Activated CD4-positive, alpha-beta T cell treated with anti-CD3 and anti-CD28 coated beads, Interleukin-2, amount 10 ng/mL, durations not matched to agents 7 days and 5 days (primary cell): ENCODE measurements around the gene ZNF23. TPM values are rescaled to one million over a fixed set of nuclear protein-coding genes. Genes with fewer than 3 reads are reported as not detected.
A peak's percentile ranks its signal among the peaks of the same experiment; 100 is the strongest.

Source experiments
- CTCF ChIA-PET: fragments of 350-600 bp; sonication (Branson Sonifier 250); formaldehyde crosslinking; loops from one replicate; lab custom pipeline; 2021; ENCODE audit warnings: antibody characterized with exemption; lab: Charles Lee
- POLR2A ChIA-PET: fragments of 350-600 bp; sonication (Branson Sonifier 250); formaldehyde crosslinking; loops from one replicate; lab custom pipeline; 2021; ENCODE audit warnings: antibody characterized with exemption; lab: Charles Lee
- DNase-seq: peaks from one replicate; pipeline ENCODE4 v3.0.0-alpha.2; 2020
- H3K27ac Mint-ChIP-seq: one replicate; pipeline ENCODE4 v1.8.0; 2021; ENCODE audit warnings: mild to moderate bottlenecking, moderate library complexity, mixed read lengths
- H3K27me3 Mint-ChIP-seq: one replicate; pipeline ENCODE4 v1.8.0; 2021; ENCODE audit warnings: mixed read lengths
- H3K36me3 Mint-ChIP-seq: one replicate; pipeline ENCODE4 v1.8.0; 2021; ENCODE audit warnings: low read depth, mixed read lengths
- H3K4me1 Mint-ChIP-seq: one replicate; pipeline ENCODE4 v1.8.0; 2021; ENCODE audit warnings: mixed read lengths
- H3K4me3 Mint-ChIP-seq: one replicate; pipeline ENCODE4 v1.8.0; 2021; ENCODE audit warnings: mild to moderate bottlenecking, moderate library complexity, mixed read lengths
- H3K9me3 Mint-ChIP-seq: one replicate; pipeline ENCODE4 v1.8.0; 2021; ENCODE audit warnings: mixed read lengths
- total RNA-seq, 2 experiments: library from RNA; stranded (reverse); gene quantifications; one replicate each; pipeline ENCODE4 v1.2.3, GENCODE V29; 2021

The ZNF23 gene
- total RNA-seq, 2 experiments from 2014 or later, result 7.0 to 7.1 TPM

DNA sequence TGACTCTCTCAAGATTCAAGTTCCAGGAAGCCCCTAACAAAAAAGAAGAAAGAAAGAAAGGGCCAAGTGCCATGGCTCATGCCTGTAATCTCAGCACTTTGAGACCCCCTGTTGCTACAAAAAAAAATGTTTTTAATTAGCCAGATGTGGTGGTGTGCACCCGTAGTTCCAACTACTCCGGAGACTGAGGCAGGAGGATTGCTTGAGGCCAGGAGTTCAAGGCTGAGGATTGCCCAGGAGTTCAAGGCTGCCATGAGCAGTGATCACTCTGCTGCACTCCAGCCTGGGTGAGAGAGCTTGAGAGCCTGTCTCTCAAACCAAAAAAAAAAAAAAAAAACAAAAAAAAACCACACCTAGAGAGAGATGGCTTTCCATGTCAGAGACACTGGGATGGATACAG lies 39.0 kb downstream of the ZNF23 start:
- CTCF ChIA-PET, result interaction anchor here (1.1 to 1.5 kb wide), 2 partner anchors 10 kb away, joined by 4 to 5 read pairs; no protein-coding TSS in a partner anchor
- H3K9me3 Mint-ChIP-seq, result no peaks in the 10 kb centered on the region
- no peak for DNase-seq
- no peak overlapping the region for H3K4me3 Mint-ChIP-seq
- peaks cover 40% of the 10 kb centered on the region for H3K27me3 Mint-ChIP-seq
- no peaks in the 10 kb centered on the region for H3K36me3 Mint-ChIP-seq
- H3K4me1 Mint-ChIP-seq, result no peaks in the 10 kb centered on the region
- POLR2A ChIA-PET, result no interaction called here
- H3K27ac Mint-ChIP-seq, result no peak overlapping the region

DNA sequence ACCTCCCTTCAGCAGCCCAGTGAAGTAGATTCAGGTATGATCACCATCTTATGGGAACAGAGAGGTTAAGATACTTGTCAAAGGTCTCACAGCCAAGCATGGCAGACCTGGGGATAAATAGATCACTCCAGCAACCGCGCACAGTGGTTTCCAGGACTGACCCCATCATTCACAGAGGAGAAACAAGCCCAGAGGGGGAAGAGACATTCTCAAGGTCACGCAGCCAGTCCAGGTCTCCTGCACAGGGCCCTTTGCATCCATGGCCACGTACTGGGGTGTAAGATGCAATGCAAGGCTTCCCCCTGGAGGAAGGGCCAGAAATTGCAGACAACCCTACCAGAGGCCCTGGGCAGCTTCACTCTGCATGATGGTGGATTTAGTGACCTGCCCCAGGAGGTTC lies 40.1 kb downstream of the ZNF23 start:
- Mint-ChIP-seq H3K36me3 (no peaks in the 10 kb centered on the region), H3K27me3 (peaks cover 34% of the 10 kb centered on the region), H3K27ac (no peak overlapping the region), H3K4me3 (no peak overlapping the region), H3K4me1 (no peaks in the 10 kb centered on the region), H3K9me3 (no peaks in the 10 kb centered on the region)
- DNase-seq, result peak; percentile 40
- ChIA-PET POLR2A (no interaction called here), CTCF (interaction anchor here (0.7 to 1.1 kb wide), 3 partner anchors 9 to 68 kb away, joined by 3 to 5 read pairs (median 3); no protein-coding TSS in a partner anchor)

DNA sequence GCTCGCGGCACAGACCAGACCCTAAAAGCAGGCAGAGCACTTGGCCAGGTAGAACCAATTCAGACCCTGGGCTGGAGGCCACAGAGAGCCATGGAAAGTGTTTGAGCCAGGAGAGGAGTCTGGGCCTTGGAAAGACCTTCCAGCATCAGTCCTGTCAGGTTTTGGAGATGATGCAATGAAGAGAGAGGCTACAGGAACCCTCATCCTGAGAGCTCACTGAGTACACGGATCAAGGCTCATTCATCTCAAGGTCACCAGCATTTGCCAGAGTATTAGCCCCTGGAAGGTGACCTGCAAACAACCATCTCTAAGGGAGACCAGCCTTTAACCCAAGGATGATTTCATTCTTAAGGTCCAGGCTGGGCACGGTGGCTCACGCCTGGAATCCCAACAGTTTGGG lies 48.0 kb downstream of the ZNF23 start:
- Mint-ChIP-seq H3K27ac (no peak overlapping the region), H3K36me3 (no peaks in the 10 kb centered on the region), H3K4me3 (no peak overlapping the region), H3K27me3 (peaks cover 18% of the 10 kb centered on the region), H3K4me1 (no peaks in the 10 kb centered on the region), H3K9me3 (no peaks in the 10 kb centered on the region)
- ChIA-PET POLR2A (no interaction called here), CTCF (interaction anchor here (1.5 to 3.6 kb wide), 3 partner anchors 74 to 125 kb away, joined by 3 to 21 read pairs (median 6); no protein-coding TSS in a partner anchor)
- no peak for DNase-seq

DNA sequence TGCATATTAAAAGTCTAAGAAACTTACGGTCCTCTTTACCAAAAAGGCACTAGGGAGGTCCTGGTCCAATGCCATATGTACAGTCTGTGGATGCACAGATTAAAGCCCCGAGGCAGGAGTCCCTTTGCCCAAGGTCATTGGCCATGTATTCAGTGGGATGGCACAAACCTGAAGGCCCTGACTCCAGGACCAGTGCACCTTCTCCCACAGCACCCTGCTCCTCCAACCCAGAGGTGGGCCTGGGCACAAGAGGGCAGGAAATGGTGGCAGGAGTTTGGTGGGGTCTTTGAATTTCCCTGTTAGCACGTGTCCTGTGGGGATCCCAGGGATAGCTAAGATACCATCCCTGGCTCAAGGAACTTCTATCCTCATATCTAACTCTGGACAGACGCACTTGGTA lies 48.7 kb downstream of the ZNF23 start:
- no peaks in the 10 kb centered on the region for H3K9me3 Mint-ChIP-seq
- ChIA-PET POLR2A (no interaction called here), CTCF (interaction anchor here (0.7 to 3.6 kb wide), 10 partner anchors 9 to 197 kb away, joined by 3 to 21 read pairs (median 4); partner anchors contain the start of gene CHST4)
- H3K4me1 Mint-ChIP-seq, result no peaks in the 10 kb centered on the region
- H3K36me3 Mint-ChIP-seq, result no peaks in the 10 kb centered on the region
- H3K4me3 Mint-ChIP-seq, result no peak overlapping the region
- H3K27ac Mint-ChIP-seq, result no peak overlapping the region
- peaks cover 16% of the 10 kb centered on the region for H3K27me3 Mint-ChIP-seq
- DNase-seq, result no peak

DNA sequence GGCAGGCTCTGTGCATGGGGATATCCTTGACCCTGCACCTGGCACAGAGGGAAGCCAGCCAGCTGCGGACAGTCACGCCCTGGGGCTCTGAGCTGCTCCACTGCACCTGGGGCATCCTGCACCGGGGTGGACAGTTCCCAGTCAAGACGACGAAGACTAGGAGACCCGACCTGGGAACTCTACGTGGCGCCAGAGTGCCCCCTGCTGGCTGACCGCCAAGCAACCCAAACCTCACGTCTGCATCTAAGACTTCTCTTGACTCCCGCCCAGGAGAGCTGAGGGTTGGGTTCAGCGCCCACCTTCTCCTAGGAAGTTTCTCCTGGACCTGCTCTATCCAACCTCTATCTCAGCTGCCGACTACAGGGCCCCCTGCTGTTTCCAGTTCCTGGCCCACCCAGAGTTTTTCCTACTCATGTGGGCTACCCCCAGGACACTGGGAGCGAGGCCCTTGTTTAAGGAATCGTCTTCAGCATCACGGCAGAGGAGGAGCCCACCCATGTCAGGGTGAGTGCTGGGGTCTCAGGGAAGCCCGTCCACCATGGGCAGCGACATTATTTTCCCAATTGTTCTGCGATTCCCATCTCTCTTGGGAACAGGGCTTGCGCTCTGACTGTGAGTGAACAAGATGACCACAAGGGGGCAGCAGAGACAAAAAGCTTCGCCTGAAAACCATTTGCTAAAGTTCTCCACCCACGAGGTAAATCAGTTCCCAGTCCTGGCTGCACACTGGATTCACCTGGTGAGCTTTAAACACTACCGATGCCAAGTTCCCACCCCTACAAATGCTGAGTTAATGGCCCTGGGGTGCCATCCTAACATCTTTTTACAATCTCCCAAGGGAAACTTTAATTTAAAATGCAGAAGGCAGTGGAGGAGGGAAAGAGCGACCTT lies 49.5 kb downstream of the ZNF23 start:
- Mint-ChIP-seq H3K36me3 (no peaks in the 10 kb centered on the region), H3K4me3 (no peak overlapping the region), H3K27ac (no peak overlapping the region), H3K9me3 (no peaks in the 10 kb centered on the region), H3K27me3 (peaks cover 20% of the 10 kb centered on the region), H3K4me1 (peaks cover 4% of the 10 kb centered on the region)
- POLR2A ChIA-PET, result interaction anchor here (0.7 kb wide), 1 partner anchor 24 kb away, joined by 3 read pairs; no protein-coding TSS in a partner anchor
- DNase-seq, result peak; percentile 76
- CTCF ChIA-PET, result interaction anchor here (0.7 to 3.6 kb wide), 10 partner anchors 10 to 198 kb away, joined by 3 to 21 read pairs (median 4); partner anchors contain the start of gene CHST4

DNA sequence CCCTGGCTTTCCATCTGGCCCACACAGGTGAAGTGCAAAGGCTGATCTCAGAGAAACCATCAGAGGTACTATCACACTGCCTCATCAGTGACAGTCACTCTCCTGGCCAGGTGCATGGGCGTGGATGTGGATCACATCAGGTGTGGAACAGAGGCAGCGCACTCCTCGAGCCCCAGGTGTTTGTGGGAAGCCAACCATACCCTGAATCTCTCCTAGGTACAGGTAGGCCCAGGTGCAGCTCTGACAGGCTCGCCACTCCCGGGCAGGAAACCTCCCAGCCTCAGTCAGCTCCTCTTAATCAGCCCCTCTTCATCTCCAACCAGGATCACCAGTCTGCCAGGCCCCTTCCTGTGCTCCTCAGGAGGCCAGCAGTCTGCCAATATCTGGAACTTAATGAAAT lies 51.9 kb downstream of the ZNF23 start:
- CTCF ChIA-PET, result no interaction called here

DNA sequence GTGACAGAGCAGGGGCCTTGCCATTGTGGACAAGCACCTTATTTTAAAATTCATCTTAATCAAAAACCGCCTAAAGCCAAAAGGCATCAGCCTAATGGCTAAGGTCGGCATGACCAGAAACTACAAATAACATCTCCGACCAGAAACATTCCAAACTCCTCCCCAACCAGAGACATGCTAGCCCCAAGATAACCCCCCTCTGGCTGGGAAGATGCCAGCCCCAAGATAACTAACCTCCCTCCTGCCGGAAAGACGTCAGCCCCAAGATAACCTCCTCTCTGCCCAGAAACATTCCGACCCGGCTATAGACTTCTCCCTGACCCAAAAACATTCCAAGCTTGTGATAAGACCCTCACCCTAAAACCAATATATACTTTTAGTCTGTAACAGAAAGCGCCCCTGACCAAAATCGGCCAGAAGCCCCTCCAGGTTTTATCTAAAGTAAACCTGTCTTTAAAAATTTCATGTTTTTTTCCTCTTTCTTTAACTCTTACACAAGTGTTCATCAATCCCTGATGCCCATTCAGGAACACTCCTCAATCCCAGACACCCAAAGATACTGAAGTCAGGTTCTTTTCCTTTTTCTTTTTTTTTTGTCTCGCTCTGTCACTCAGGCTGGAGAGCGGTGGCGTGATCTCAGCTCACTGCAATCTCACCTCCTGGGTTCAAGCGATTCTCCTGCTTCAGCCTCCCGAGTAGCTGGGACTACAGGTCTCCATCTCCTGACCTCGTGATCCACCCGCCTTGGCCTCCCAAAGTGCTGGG lies 52.9 kb downstream of the ZNF23 start:
- Mint-ChIP-seq H3K36me3 (no peaks in the 10 kb centered on the region), H3K27ac (no peak overlapping the region), H3K9me3 (no peaks in the 10 kb centered on the region), H3K4me1 (peaks cover 19% of the 10 kb centered on the region), H3K27me3 (peaks cover 27% of the 10 kb centered on the region), H3K4me3 (no peak overlapping the region)
- no peak for DNase-seq
- POLR2A ChIA-PET, result no interaction called here
- CTCF ChIA-PET, result interaction anchor here (0.9 kb wide), 1 partner anchor 265 kb away, joined by 3 read pairs; no protein-coding TSS in a partner anchor

More for the DNA sequence above, 51.9 kb downstream of the ZNF23 start:
- Mint-ChIP-seq H3K27ac (no peak overlapping the region), H3K4me3 (no peak overlapping the region), H3K4me1 (peaks cover 19% of the 10 kb centered on the region), H3K27me3 (peaks cover 27% of the 10 kb centered on the region), H3K36me3 (no peaks in the 10 kb centered on the region), H3K9me3 (no peaks in the 10 kb centered on the region)
- POLR2A ChIA-PET, result no interaction called here
- no peak for DNase-seq

DNA sequence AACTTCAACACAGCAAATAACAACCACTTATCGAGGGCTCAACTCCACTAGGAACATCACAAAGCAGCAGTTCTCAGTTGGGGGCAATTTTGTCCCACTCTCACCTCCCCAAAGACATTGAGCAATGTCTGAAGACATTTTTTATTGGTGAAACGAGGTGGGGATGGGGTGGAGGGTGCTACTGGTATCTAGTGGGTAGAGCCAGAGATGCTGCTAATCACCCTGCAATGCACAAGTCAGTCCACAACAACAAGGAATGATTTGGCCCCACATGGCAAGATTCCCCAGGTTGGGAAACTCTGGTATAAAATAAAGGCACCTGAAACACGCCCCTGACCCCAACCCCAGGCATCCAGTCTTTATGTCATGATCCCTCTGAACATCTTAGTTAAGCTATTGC lies 53.5 kb downstream of the ZNF23 start:
- POLR2A ChIA-PET, result no interaction called here
- CTCF ChIA-PET, result interaction anchor here (0.9 kb wide), 1 partner anchor 265 kb away, joined by 3 read pairs; no protein-coding TSS in a partner anchor
- no peaks in the 10 kb centered on the region for H3K9me3 Mint-ChIP-seq
- peaks cover 19% of the 10 kb centered on the region for H3K4me1 Mint-ChIP-seq
- no peak overlapping the region for H3K27ac Mint-ChIP-seq
- H3K36me3 Mint-ChIP-seq, result no peaks in the 10 kb centered on the region
- no peak overlapping the region for H3K4me3 Mint-ChIP-seq
- no peak for DNase-seq
- peaks cover 27% of the 10 kb centered on the region for H3K27me3 Mint-ChIP-seq

DNA sequence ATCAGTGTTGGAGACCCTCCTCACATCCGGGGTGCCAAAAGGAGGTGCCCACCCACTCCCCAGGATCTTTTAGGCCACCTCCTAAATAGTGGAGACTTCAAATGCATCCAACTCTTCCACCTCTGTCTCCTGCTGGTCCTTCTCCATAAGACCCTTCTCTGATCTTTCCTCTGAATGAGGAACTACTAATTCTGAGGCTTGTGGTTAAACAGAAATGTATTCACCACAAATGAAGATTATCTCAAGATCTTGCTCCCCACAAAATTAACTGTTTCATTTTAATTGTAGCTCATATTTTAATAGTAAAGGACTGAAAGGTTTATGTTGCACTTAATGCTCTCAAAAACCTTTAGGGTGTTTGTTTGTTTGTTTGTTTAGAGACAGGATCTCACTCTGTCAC lies 54.3 kb downstream of the ZNF23 start:
- Mint-ChIP-seq H3K27ac (no peak overlapping the region), H3K36me3 (no peaks in the 10 kb centered on the region), H3K4me3 (no peak overlapping the region), H3K27me3 (peaks cover 27% of the 10 kb centered on the region), H3K4me1 (peaks cover 19% of the 10 kb centered on the region), H3K9me3 (no peaks in the 10 kb centered on the region)
- CTCF ChIA-PET, result no interaction called here
- POLR2A ChIA-PET, result no interaction called here
- DNase-seq, result no peak

DNA sequence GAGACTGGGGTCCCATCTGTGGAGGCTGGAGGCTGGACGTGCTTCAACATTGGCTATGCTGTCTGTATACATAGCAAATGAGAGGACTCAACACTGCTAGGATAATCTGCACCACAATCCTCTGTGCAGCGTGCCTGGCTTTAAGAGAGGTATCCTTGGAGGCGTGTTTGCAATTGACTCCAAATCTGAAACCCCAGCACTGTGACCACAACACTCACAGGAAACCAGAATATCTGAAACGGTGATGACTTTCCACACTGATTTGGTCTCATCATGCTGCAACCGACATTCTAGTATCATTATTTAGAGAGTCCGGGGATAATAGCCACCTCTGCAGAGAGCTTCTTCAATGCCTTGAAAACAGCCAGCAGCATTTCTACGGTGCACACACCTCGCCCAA lies 55.3 kb downstream of the ZNF23 start:
- Mint-ChIP-seq H3K36me3 (no peaks in the 10 kb centered on the region), H3K4me1 (peaks cover 19% of the 10 kb centered on the region), H3K27ac (no peak overlapping the region), H3K4me3 (no peak overlapping the region), H3K27me3 (peaks cover 27% of the 10 kb centered on the region), H3K9me3 (no peaks in the 10 kb centered on the region)
- CTCF ChIA-PET, result interaction anchor here (0.7 kb wide), 1 partner anchor 9 kb away, joined by 3 read pairs; no protein-coding TSS in a partner anchor
- no peak for DNase-seq
- POLR2A ChIA-PET, result no interaction called here

DNA sequence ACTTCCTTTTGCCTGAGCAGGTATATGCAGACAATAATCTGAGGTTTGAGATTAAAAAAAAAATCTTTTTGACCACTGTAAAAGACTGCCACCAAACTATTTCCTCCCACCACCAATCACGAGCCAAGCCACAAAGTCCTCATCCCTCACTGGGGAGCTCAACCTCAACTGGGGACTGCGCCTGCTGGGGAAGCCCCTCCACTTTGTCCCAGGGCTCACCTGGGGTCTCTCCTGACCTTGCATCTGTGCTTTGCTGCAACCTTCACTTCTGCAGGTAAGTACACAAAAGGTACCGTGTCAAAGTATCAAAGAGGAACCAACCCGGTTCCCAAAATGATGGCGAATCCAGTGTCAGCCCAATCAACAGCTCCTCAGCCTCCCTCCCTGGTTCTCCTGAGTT lies 55.7 kb downstream of the ZNF23 start:
- Mint-ChIP-seq H3K27ac (no peak overlapping the region), H3K27me3 (peaks cover 27% of the 10 kb centered on the region), H3K4me3 (no peak overlapping the region), H3K36me3 (no peaks in the 10 kb centered on the region), H3K4me1 (peaks cover 19% of the 10 kb centered on the region), H3K9me3 (no peaks in the 10 kb centered on the region)
- POLR2A ChIA-PET, result no interaction called here
- CTCF ChIA-PET, result interaction anchor here (0.6 kb wide), 1 partner anchor 329 kb away, joined by 3 read pairs; no protein-coding TSS in a partner anchor
- DNase-seq, result no peak

DNA sequence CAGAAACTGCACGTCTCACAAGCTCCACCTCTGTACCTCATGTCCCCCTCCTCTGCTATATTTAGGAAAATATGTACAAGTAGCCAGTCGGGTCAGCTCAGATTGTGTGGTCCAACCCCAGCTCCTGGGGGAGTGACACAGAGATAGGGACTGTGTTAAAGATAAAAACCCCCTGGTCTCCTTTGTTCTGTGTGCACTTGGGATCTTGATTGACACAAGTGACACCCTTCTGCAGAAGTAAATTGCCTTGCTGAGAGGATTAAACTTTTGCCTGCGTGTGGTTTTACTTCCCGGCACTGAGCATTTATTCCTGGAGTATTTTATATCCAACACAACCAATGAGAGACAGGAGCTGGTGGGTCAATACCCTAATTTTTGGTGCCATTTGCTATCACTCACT lies 57.7 kb downstream of the ZNF23 start:
- no peaks in the 10 kb centered on the region for H3K9me3 Mint-ChIP-seq
- ChIA-PET POLR2A (no interaction called here), CTCF (no interaction called here)
- peaks cover 29% of the 10 kb centered on the region for H3K27me3 Mint-ChIP-seq
- peaks cover 19% of the 10 kb centered on the region for H3K4me1 Mint-ChIP-seq
- no peaks in the 10 kb centered on the region for H3K36me3 Mint-ChIP-seq
- no peak overlapping the region for H3K4me3 Mint-ChIP-seq
- no peak overlapping the region for H3K27ac Mint-ChIP-seq
- no peak for DNase-seq
